B cell (primary cell): ENCODE measurements around the gene FRMD4A. TPM values are rescaled to one million over a fixed set of nuclear protein-coding genes. Genes with fewer than 3 reads are reported as not detected.
A peak's percentile ranks its signal among the peaks of the same experiment; 100 is the strongest.

Experiments
- ATAC-seq: fragments of 200-7000 bp; cut with Tn5 transposase; one replicate; pipeline ENCODE4 v1.10.0; 2021; ENCODE audit warnings: low read depth, mild to moderate bottlenecking, moderate number of reproducible peaks, moderate library complexity
- CTCF ChIA-PET: fragments of 350-600 bp; sonication (Branson Sonifier 250); formaldehyde crosslinking; loops from one replicate; lab custom pipeline; 2021; ENCODE audit warnings: antibody characterized with exemption, inconsistent platforms; lab: Charles Lee
- POLR2A ChIA-PET: fragments of 350-600 bp; sonication (Branson Sonifier 250); formaldehyde crosslinking; loops from one replicate; lab custom pipeline; 2021; ENCODE audit warnings: antibody characterized with exemption; lab: Charles Lee
- DNase-seq: peaks from one replicate; pipeline ENCODE4 v3.0.0; 2013
- H2AFZ ChIP-seq: 2 replicates; pipeline ENCODE4 v1.6.1; 2012; ENCODE audit warnings: mild to moderate bottlenecking, low read depth, low read length; ENCODE audit not compliant: insufficient read depth, poor library complexity, severe bottlenecking
- H3K27ac ChIP-seq, 2 donors: 1 replicate in 1 of 2; 2 replicates in 1 of 2; pipeline ENCODE4 v1.5.1; 2012 to 2013; ENCODE audit warnings: low read length in 2 of 2, mild to moderate bottlenecking in 2 of 2, moderate library complexity in 1 of 2
- H3K27me3 ChIP-seq, 4 experiments: fragments of 200-600 bp in 1 of 4; sonication (generic) in 1 of 4; replicated peaks in 1 of 4; 1 replicate in 2 of 4; 2 replicates in 2 of 4; pipeline versions ENCODE4 v1.6.1 to v1.7.0; 2013 to 2016; ENCODE audit warnings: low read length in 3 of 4, mild to moderate bottlenecking in 2 of 4, mixed read lengths in 1 of 4, moderate library complexity in 1 of 4; ENCODE audit not compliant: insufficient read depth in 4 of 4, control insufficient read depth in 3 of 4; ENCODE audit errors: control extremely low read depth in 1 of 4
- H3K36me3 ChIP-seq, 2 experiments: replicated peaks in 1 of 2; 1 replicate in 1 of 2; 2 replicates in 1 of 2; pipeline versions ENCODE4 v1.6.1 to v1.7.1; 2013; ENCODE audit warnings: low read length in 1 of 2; ENCODE audit not compliant: insufficient read depth in 2 of 2, control insufficient read depth in 1 of 2; ENCODE audit errors: control extremely low read depth in 1 of 2, extremely low read depth in 1 of 2
- H3K4me1 ChIP-seq, 2 donors: fragments of 200-600 bp in 1 of 2; sonication (generic) in 1 of 2; 1 replicate in 1 of 2; 2 replicates in 1 of 2; pipeline versions ENCODE4 v1.5.1 to v1.6.1; 2013 to 2017; ENCODE audit warnings: low read length in 2 of 2; ENCODE audit not compliant: control insufficient read depth in 2 of 2, insufficient read depth in 2 of 2
- H3K4me2 ChIP-seq: replicated peaks from 2 replicates; pipeline ENCODE3; 2012; ENCODE audit warnings: mild to moderate bottlenecking, low read depth, low read length; ENCODE audit not compliant: poor library complexity, severe bottlenecking
- H3K4me3 ChIP-seq, 5 experiments: fragments of 200-600 bp in 1 of 5; sonication (generic) in 1 of 5; 1 replicate in 3 of 5; 2 replicates in 2 of 5; pipeline versions ENCODE4 v1.5.1 to v1.7.0; 2011 to 2016; ENCODE audit warnings: low read length in 4 of 5, mild to moderate bottlenecking in 4 of 5, low read depth in 2 of 5, control low read depth in 1 of 5, moderate library complexity in 1 of 5; ENCODE audit not compliant: insufficient read depth in 1 of 5; ENCODE audit errors: control extremely low read depth in 1 of 5, extremely low read depth in 1 of 5
- H3K79me2 ChIP-seq: fragments of 200-600 bp; sonication (generic); one replicate; pipeline ENCODE4 v1.6.0; 2016; ENCODE audit warnings: low read length; ENCODE audit not compliant: control insufficient read depth, insufficient read depth
- H3K9ac ChIP-seq: fragments of 200-600 bp; sonication (generic); 2 replicates; pipeline ENCODE4 v1.6.1; 2017; ENCODE audit warnings: mild to moderate bottlenecking, low read length, moderate library complexity
- H3K9me3 ChIP-seq, 3 donors: one replicate each; pipeline versions ENCODE4 v1.6.1 to v1.7.1; 2013; ENCODE audit warnings: low read length in 2 of 3; ENCODE audit not compliant: control insufficient read depth in 2 of 3, insufficient read depth in 1 of 3; ENCODE audit errors: control extremely low read depth in 1 of 3
- H4K20me1 ChIP-seq: 2 replicates; pipeline ENCODE4 v1.6.0; 2012; ENCODE audit warnings: mild to moderate bottlenecking, low read length; ENCODE audit not compliant: insufficient read depth, control insufficient read depth, poor library complexity, severe bottlenecking
- H3K27ac Mint-ChIP-seq: one replicate; pipeline ENCODE4 v1.8.0; 2021; ENCODE audit warnings: mixed read lengths
- H3K27me3 Mint-ChIP-seq: one replicate; pipeline ENCODE4 v1.8.0; 2021; ENCODE audit warnings: mixed read lengths
- H3K4me1 Mint-ChIP-seq: one replicate; pipeline ENCODE4 v1.8.0; 2021; ENCODE audit warnings: mixed read lengths
- H3K4me3 Mint-ChIP-seq: one replicate; pipeline ENCODE4 v1.8.0; 2021; ENCODE audit warnings: mixed read lengths
- H3K9me3 Mint-ChIP-seq: one replicate; pipeline ENCODE4 v1.8.0; 2022; ENCODE audit warnings: mixed read lengths; ENCODE audit not compliant: insufficient read depth
- EZH2 ChIP-seq: IDR thresholded peaks from 2 replicates; pipeline ENCODE4 v1.6.1; 2012; ENCODE audit warnings: borderline replicate concordance, low read depth, mild to moderate bottlenecking, moderate library complexity, low read length; ENCODE audit not compliant: insufficient read depth, poor library complexity, severe bottlenecking
- WGBS: methylation state at CpG from one replicate; pipeline ENCODE4 v1.1.5; 2013; ENCODE audit warnings: missing lambda C conversion rate; ENCODE audit not compliant: insufficient coverage; 5-methylcytosine and 5-hydroxymethylcytosine counted together
- intact Hi-C: fragments of 100-400 bp; cut with micrococcal nuclease; formaldehyde crosslinking; loops from one replicate; pipeline ENCODE4 v1.10.0; 2022
- polyA plus RNA-seq: library from polyadenylated mRNA; depleted of rRNA; stranded (reverse); fragments of >200 nt; gene quantifications from 2 replicates; pipeline ENCODE4 v1.2.3, GENCODE V29; 2012
- total RNA-seq, 2 donors: library from RNA; stranded (reverse); fragments of 120-200 nt in 1 of 2; gene quantifications; 1 replicate in 1 of 2; 2 replicates in 1 of 2; pipeline versions ENCODE4 v1.2.3 to v1.2.4, GENCODE V29; 2013 to 2022
- TF ChIP-seq, protein P1 (sequence below): fragments of 200-600 bp; IDR thresholded peaks from one replicate; pipeline ENCODE4 v1.8.0; 2022; ENCODE audit warnings: antibody characterized with exemption, mild to moderate bottlenecking

FRMD4A gene
- total and polyA plus RNA-seq, 2 donors (not counting 1 experiment from before 2014, with no cell fraction given): 0.76 to 3.4 TPM

DNA sequence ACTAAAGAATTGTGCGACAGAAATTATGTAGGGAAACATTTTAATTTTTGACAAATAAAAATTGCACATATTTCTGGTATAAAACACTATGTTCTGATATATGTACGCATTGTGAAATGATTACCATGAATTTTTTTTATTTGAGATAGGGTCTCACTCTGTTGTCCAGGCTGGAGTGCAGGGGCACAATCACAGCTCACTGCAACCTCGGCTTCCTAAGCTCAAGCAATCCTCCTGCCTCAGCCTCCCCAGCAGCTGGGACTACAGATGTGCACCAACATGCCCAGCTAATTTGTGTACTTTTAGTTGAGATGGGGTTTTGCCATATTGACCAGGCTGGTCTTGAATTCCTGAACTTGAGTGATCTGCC is 149.2 kb downstream of the FRMD4A start:
- CTCF ChIA-PET: interaction anchor here (6.7 kb wide), 1 partner anchor 15 kb away, joined by 83 read pairs; no protein-coding TSS in a partner anchor
- Histone ChIP-seq H3K27me3 (peaks cover 0 to 39% (median 27%) of the 10 kb centered on the region in 4 experiments), H3K79me2 (no peaks in the 10 kb centered on the region), H3K4me2 (peak overlapping the region; percentile 14), H2AFZ (no peak overlapping the region), H3K9me3 (peaks cover 0 to 7% (median 2%) of the 10 kb centered on the region in 3 donors), H4K20me1 (no peaks in the 10 kb centered on the region), H3K36me3 (no peaks in the 10 kb centered on the region), H3K27ac (no peak overlapping the region), H3K4me3 (no peak overlapping the region), H3K9ac (no peak overlapping the region), H3K4me1 (peaks cover 28 to 42% of the 10 kb centered on the region in 2 donors)
- H3K9me3 Mint-ChIP-seq: no peaks in the 10 kb centered on the region
- POLR2A ChIA-PET: interaction anchor here (0.7 kb wide), 1 partner anchor 115 kb away, joined by 3 read pairs; no protein-coding TSS in a partner anchor
- 100% methylated on average over 1 of the region's 3 CpGs for WGBS
- peaks cover 44% of the 10 kb centered on the region for H3K27me3 Mint-ChIP-seq
- no peak for ATAC-seq
- H3K27ac Mint-ChIP-seq: no peak overlapping the region
- no peak for DNase-seq
- intact Hi-C loops: loop anchor here (10.0 kb wide), 1 partner anchor 157 kb away; no protein-coding TSS in a partner anchor
- TF ChIP-seq EZH2: no peak
- TF ChIP-seq, protein P1, sequence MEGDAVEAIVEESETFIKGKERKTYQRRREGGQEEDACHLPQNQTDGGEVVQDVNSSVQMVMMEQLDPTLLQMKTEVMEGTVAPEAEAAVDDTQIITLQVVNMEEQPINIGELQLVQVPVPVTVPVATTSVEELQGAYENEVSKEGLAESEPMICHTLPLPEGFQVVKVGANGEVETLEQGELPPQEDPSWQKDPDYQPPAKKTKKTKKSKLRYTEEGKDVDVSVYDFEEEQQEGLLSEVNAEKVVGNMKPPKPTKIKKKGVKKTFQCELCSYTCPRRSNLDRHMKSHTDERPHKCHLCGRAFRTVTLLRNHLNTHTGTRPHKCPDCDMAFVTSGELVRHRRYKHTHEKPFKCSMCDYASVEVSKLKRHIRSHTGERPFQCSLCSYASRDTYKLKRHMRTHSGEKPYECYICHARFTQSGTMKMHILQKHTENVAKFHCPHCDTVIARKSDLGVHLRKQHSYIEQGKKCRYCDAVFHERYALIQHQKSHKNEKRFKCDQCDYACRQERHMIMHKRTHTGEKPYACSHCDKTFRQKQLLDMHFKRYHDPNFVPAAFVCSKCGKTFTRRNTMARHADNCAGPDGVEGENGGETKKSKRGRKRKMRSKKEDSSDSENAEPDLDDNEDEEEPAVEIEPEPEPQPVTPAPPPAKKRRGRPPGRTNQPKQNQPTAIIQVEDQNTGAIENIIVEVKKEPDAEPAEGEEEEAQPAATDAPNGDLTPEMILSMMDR: no peak
- H3K4me3 Mint-ChIP-seq: no peak overlapping the region
- H3K4me1 Mint-ChIP-seq: peaks cover 31% of the 10 kb centered on the region

DNA sequence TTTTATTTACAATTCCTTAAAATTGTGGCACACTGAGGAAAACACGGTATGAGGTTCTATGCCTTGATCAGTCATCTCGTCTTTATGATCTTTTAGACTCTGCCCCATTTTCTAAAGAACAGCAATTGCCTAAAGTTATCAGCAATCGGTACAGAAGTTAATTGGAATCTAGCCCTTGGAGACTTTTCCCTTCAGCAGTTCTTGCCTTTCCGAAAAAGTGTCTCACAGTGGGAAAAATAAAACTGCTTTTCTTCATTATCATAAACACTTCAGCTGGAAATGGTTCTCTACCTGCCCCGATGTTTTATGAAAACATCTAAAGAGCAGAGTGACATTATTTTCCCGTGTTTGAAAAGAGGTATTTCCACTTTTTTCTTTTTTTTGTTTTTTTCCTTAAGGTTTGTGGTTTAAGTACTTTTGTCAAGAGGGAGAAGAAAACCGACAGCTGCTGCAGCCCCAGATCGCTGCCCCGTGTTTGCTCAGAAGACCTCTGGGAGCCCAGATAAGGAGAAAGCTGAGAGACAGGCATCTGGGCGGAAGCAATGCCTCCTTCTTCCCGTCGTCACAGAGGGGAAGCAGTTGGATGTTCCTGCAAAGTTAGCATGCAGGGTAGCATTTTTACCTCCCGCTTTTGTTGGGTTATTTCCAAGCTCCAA is 149.7 kb downstream of the FRMD4A start:
- H3K4me1 Mint-ChIP-seq: peaks cover 26% of the 10 kb centered on the region
- peaks cover 0 to 40% (median 30%) of the 10 kb centered on the region in 4 experiments for H3K27me3 ChIP-seq
- H3K79me2 ChIP-seq: no peaks in the 10 kb centered on the region
- H4K20me1 ChIP-seq: no peaks in the 10 kb centered on the region
- peaks cover 0 to 7% (median 2%) of the 10 kb centered on the region in 3 donors for H3K9me3 ChIP-seq
- ChIA-PET POLR2A (no interaction called here), CTCF (interaction anchor here (6.7 kb wide), 1 partner anchor 16 kb away, joined by 83 read pairs; no protein-coding TSS in a partner anchor)
- intact Hi-C loops: loop anchor here (10.0 kb wide), 1 partner anchor 156 kb away; no protein-coding TSS in a partner anchor
- H3K4me3 ChIP-seq: no peak overlapping the region
- H3K9me3 Mint-ChIP-seq: no peaks in the 10 kb centered on the region
- peak overlapping the region; percentile 26 for H2AFZ ChIP-seq
- no peak overlapping the region for H3K4me3 Mint-ChIP-seq
- TF ChIP-seq, protein P1: no peak
- TF ChIP-seq EZH2: no peak
- peaks cover 47% of the 10 kb centered on the region for H3K27me3 Mint-ChIP-seq
- H3K9ac ChIP-seq: no peak overlapping the region
- no peak for ATAC-seq
- 37% methylated on average over 8 of the region's 13 CpGs for WGBS
- no peak overlapping the region for H3K27ac Mint-ChIP-seq
- peak overlapping the region; percentile 14 for H3K4me2 ChIP-seq
- H3K4me1 ChIP-seq: peaks cover 23 to 37% of the 10 kb centered on the region in 2 donors
- DNase-seq: no peak
- H3K27ac ChIP-seq: no peak overlapping the region
- no peaks in the 10 kb centered on the region for H3K36me3 ChIP-seq
